Esophagus squamous epithelium (tissue), 5 donors: ENCODE measurements around the gene WWOX. TPM values are rescaled to one million over a fixed set of nuclear protein-coding genes. Genes with fewer than 3 reads are reported as not detected.

Experiments used
- DNase-seq: peaks from one replicate; lab custom pipeline; 2025; lab: John Stamatoyannopoulos, UW
- H3K27ac ChIP-seq, 4 donors: fragments of 200-600 bp; sonication (generic); one replicate each; pipeline ENCODE4 v1.5.1; 2016 to 2019; ENCODE audit warnings: mild to moderate bottlenecking in 1 of 4
- H3K27me3 ChIP-seq, 4 donors: fragments of 200-600 bp; sonication (generic); 1 replicate in 3 of 4; 2 replicates in 1 of 4; pipeline versions ENCODE4 v1.5.1 to v1.6.0; 2017 to 2021; ENCODE audit warnings: antibody characterized with exemption in 1 of 4
- H3K36me3 ChIP-seq, 3 donors: fragments of 200-600 bp; sonication (generic); one replicate each; pipeline ENCODE4 v1.5.1; 2016 to 2019
- H3K4me1 ChIP-seq, 3 donors: fragments of 200-600 bp; sonication (generic); one replicate each; pipeline ENCODE4 v1.5.1; 2017 to 2019
- H3K4me3 ChIP-seq, 4 donors: fragments of 200-600 bp; sonication (generic); 1 replicate in 3 of 4; 2 replicates in 1 of 4; pipeline ENCODE4 v1.5.1; 2016 to 2019; ENCODE audit warnings: mild to moderate bottlenecking in 2 of 4, moderate library complexity in 1 of 4
- H3K9me3 ChIP-seq, 3 donors: fragments of 200-600 bp; sonication (generic); one replicate each; pipeline ENCODE4 v1.5.1; 2016 to 2019
- POLR2A ChIP-seq, 4 donors: fragments of 450-650 bp; IDR thresholded peaks; one replicate each; pipeline ENCODE4 v1.6.1; 2017; ENCODE audit warnings: antibody characterized with exemption in 4 of 4, mild to moderate bottlenecking in 4 of 4, moderate library complexity in 3 of 4
- WGBS, 2 donors: methylation state at CpG; one replicate each; pipeline ENCODE4 v1.1.5; 2018; 5-methylcytosine and 5-hydroxymethylcytosine counted together
- intact Hi-C: fragments of 100-400 bp; cut with DNase I; formaldehyde crosslinking; loops from one replicate; pipeline ENCODE4 v1.15.0; 2022
- total RNA-seq, 4 donors: library from RNA; depleted of rRNA; stranded (reverse); fragments of >200 nt; gene quantifications; one replicate each; pipeline ENCODE4 v1.1.0, GENCODE V29; 2016
- TF ChIP-seq, protein P1 (sequence below), 6 experiments: fragments of 450-650 bp in 4 of 6; fragments of 200-600 bp in 2 of 6; sonication (generic) in 2 of 6; IDR thresholded peaks; one replicate each; pipeline ENCODE4 v1.5.1; 2016 to 2019; ENCODE audit warnings: antibody characterized with exemption in 6 of 6, mild to moderate bottlenecking in 4 of 6, moderate library complexity in 4 of 6
- donor health status: DM: yes; HTN: yes; CAD: no.

WWOX gene
- total RNA-seq, 4 donors from 2014 or later, result 20.9 to 31.1 (median 27.5) TPM

- Histone ChIP-seq H3K4me1 (no peaks in the 10 kb centered on the region), H3K4me3 (no peak overlapping the region), H3K27ac (no peak overlapping the region), H3K9me3 (no peaks in the 10 kb centered on the region), H3K27me3 (no peaks in the 10 kb centered on the region), H3K36me3 (no peaks in the 10 kb centered on the region)
- no peak for DNase-seq
- intact Hi-C loops, result no loop called here
- TF ChIP-seq, protein P1, sequence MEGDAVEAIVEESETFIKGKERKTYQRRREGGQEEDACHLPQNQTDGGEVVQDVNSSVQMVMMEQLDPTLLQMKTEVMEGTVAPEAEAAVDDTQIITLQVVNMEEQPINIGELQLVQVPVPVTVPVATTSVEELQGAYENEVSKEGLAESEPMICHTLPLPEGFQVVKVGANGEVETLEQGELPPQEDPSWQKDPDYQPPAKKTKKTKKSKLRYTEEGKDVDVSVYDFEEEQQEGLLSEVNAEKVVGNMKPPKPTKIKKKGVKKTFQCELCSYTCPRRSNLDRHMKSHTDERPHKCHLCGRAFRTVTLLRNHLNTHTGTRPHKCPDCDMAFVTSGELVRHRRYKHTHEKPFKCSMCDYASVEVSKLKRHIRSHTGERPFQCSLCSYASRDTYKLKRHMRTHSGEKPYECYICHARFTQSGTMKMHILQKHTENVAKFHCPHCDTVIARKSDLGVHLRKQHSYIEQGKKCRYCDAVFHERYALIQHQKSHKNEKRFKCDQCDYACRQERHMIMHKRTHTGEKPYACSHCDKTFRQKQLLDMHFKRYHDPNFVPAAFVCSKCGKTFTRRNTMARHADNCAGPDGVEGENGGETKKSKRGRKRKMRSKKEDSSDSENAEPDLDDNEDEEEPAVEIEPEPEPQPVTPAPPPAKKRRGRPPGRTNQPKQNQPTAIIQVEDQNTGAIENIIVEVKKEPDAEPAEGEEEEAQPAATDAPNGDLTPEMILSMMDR (IDR thresholded peaks at IDR 0.05), result no peak
- TF ChIP-seq POLR2A (IDR thresholded peaks at IDR 0.05), result no peak
These were observed 738.3 kb downstream of the WWOX start for GRCh38 chr16:78837706-78838105.

DNA sequence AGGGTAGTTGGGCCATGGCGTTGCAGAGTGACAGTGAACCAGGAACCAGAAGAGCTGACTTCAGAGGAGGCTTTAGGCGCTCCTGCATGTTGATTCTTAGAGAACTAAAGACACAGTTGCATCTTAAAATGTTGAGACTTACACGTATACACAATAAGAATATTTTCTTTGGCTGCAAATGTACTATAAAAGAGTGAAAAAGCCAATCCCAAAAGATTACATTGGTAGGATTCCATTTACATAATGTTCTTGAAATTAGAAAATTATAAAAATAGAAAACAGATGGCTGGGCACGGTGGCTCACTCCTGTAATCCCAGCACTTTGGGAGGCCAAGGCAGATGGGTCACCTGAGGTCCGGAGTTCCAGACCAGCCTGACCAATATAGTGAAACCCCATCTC lies 738.8 kb downstream of the WWOX start:
- Histone ChIP-seq H3K27ac (no peak overlapping the region), H3K4me3 (no peak overlapping the region), H3K36me3 (no peaks in the 10 kb centered on the region), H3K9me3 (no peaks in the 10 kb centered on the region), H3K4me1 (peaks cover 0 to 3% (median 0%) of the 10 kb centered on the region in 3 donors), H3K27me3 (no peaks in the 10 kb centered on the region)
- 68 to 71% methylated on average over 5 of the region's 5 CpGs for WGBS, 2 donors
- no peak for DNase-seq
- intact Hi-C loops, result no loop called here
- TF ChIP-seq POLR2A (IDR thresholded peaks at IDR 0.05), result no peak
- TF ChIP-seq, protein P1 (IDR thresholded peaks at IDR 0.05), result no peak

GRCh38 chr16:78842950-78843349 lies 743.5 kb downstream of the WWOX start:
- Histone ChIP-seq H3K9me3 (no peaks in the 10 kb centered on the region), H3K36me3 (no peaks in the 10 kb centered on the region), H3K4me3 (no peak overlapping the region), H3K27ac (no peak overlapping the region), H3K4me1 (peaks cover 0 to 11% (median 0%) of the 10 kb centered on the region in 3 donors), H3K27me3 (no peaks in the 10 kb centered on the region)
- WGBS, 2 donors, result 56 to 63% methylated on average over 4 of the region's 4 CpGs
- DNase-seq, result no peak
- TF ChIP-seq, protein P1 (IDR thresholded peaks at IDR 0.05), result no peak
- no peak for TF ChIP-seq POLR2A (IDR thresholded peaks at IDR 0.05)
- intact Hi-C loops, result no loop called here

GRCh38 chr16:78843978-78844377 lies 744.5 kb downstream of the WWOX start:
- Histone ChIP-seq H3K27ac (peak overlapping the region in 1 of 4 donors; percentile 50), H3K27me3 (no peaks in the 10 kb centered on the region), H3K36me3 (no peaks in the 10 kb centered on the region), H3K4me3 (no peak overlapping the region), H3K9me3 (no peaks in the 10 kb centered on the region), H3K4me1 (peaks cover 0 to 11% (median 0%) of the 10 kb centered on the region in 3 donors)
- no peak for DNase-seq
- TF ChIP-seq, protein P1 (IDR thresholded peaks at IDR 0.05), result no peak
- no peak for TF ChIP-seq POLR2A (IDR thresholded peaks at IDR 0.05)
- intact Hi-C loops, result no loop called here
- WGBS, 2 donors, result 89 to 97% methylated on average over 5 of the region's 5 CpGs

DNA sequence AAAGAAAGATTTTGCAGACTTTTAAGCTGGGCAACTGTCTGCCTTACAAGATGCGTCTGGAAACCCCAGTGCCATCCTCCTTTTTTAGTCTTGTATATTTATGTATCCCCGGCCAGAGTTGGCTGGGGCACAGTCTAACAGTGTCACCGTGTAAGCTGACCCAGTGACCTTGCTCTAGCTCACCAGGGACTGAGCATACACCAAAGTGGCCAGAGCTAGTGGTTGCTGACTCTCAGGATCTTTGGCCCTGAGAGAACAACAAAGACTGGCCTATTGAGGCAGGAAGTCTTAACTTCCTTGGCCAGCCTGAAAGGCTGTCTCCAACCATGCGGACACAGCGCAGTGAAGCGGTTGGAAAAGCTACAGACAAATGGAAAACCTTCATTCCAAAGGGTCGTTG lies 745.2 kb downstream of the WWOX start:
- WGBS, 2 donors, result 57 to 73% methylated on average over 6 to 7 of the region's 7 CpGs

More for the DNA sequence above, 745.2 kb downstream of the WWOX start:
- no peaks in the 10 kb centered on the region for H3K27me3 ChIP-seq
- peaks cover 0 to 11% (median 0%) of the 10 kb centered on the region in 3 donors for H3K4me1 ChIP-seq
- no peak overlapping the region for H3K27ac ChIP-seq
- no peak for DNase-seq
- H3K36me3 ChIP-seq, result no peaks in the 10 kb centered on the region
- intact Hi-C loops, result no loop called here
- no peaks in the 10 kb centered on the region for H3K9me3 ChIP-seq
- H3K4me3 ChIP-seq, result no peak overlapping the region
- no peak for TF ChIP-seq POLR2A (IDR thresholded peaks at IDR 0.05)
- TF ChIP-seq, protein P1 (IDR thresholded peaks at IDR 0.05), result no peak
